GM18526 (cell line): ENCODE results near the gene GDPD5.

Source experiments
- POLR2A ChIP-seq: IDR thresholded peaks from 3 replicates; pipeline ENCODE4 v1.6.1; 2011; ENCODE audit not compliant: insufficient read length; ENCODE audit errors: extremely low read depth

Gene GDPD5

DNA sequence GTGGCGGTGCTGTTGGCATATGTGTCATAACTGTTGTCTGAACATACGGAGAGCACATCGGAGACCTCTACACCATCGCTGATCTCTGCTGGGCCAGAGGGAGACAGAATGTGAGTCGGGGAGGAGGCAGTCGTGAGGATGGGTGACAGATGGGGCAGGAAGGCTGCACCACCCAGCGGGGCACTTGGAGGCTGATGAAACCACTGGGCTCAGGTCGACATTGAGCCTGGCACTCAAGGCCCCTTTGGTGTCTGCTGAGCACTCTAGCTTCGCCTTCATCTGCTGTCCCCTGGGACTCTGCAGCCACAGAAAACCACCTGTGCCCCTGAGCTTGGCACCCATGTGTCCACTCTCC lies 90.2 kb downstream of the GDPD5 start:
- no peak for TF ChIP-seq POLR2A

GRCh38 chr11:75434886-75435570 lies 90.7 kb downstream of the GDPD5 start:
- TF ChIP-seq POLR2A: no peak

DNA sequence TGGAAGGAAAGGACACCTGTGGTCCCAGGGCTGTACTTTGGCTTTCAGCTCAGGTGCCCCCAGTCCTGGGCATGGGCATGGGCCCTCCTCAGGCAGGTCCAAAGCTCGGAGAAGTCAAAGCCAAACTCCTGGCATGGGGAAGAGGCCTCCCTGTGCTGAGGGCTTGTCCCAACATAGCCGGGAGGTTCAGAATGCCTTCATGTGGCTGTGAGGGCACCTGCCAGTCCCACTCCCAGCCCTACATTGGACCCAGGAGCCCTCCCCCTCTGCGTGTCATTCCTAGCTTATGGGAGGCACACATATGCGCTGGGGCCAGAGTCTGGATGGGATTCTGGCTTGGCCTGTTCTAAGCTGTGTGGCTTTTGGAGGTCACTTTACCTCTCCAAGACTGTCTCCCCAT lies 91.7 kb downstream of the GDPD5 start:
- no peak for TF ChIP-seq POLR2A

- TF ChIP-seq POLR2A: no peak
Measured at GRCh38 chr11:75433443-75433842, 92.3 kb downstream of the GDPD5 start.

DNA sequence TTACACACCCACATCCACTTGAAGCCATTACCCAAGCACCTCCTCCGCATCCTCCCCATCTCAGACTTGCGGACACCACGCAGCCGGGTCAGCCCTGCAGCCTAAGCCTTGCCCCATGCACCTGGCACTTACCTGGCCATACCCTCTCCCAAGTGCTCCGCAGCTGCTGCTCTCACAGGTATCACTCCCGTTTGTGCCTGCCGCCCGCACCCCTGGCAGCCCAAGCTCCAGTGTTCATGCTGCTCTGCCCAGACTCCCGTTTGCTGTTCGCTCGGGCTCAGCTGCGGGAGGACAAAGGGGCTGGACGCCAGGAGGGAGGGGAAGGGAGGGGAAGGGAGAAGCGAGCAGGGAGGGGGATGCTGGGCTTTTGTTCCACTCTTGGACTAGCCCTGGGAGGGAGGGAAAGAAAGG lies 92.8 kb downstream of the GDPD5 start, which contains the start of gene KLHL35:
Gene KLHL35, minus strand, starts transcription at position 293 of the 411 bp plus-strand sequence. CDS start 2,574 bp downstream, outside the sequence.
- no peak for TF ChIP-seq POLR2A

DNA sequence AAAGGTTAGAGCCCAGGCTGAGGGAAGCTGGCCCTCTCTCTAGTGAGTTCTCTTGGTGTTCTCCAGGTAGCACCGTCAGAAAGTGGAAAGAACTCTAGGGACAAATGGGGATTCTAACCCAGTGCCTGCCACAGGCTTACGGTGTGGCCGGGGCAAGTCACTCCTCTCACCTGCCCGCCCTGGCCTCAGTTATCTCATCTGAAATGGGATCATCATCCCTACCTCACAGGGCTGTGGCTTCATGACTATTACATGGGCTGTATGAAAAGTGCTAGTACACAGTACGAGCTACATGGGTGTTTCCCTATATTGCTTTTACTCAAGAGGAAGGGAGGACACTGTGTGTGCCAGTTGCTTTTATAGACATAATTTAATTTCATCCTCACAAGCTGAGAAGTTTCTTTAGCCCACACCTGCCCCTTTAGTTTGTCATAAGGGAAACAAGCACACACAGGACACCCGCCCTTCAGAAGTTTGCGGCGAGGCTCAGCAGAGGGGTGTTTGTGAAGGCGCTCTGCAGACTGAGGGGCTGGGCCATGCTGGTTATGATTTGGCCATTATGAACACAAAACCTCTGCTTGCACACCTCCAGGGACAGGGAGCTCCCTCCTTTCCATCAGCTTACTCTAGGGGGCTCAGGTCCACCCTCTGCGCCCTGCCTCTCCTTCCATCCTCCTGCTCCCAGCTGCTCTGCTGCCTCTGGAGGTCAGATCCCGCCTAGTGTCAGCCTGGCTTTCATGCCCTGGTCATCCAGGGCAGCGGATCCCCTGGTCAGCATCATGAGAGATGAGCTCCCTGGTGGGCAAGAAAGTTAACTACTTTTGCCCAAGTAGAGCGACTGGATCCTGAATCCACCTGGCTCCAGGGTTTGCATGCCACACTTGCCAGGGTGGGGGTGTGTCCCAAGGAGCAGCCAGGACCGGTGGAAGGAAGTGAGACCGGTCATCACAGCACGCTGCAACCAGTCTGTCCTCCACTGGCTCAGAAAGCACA lies 93.9 kb downstream of the GDPD5 start:
- no peak for TF ChIP-seq POLR2A

DNA sequence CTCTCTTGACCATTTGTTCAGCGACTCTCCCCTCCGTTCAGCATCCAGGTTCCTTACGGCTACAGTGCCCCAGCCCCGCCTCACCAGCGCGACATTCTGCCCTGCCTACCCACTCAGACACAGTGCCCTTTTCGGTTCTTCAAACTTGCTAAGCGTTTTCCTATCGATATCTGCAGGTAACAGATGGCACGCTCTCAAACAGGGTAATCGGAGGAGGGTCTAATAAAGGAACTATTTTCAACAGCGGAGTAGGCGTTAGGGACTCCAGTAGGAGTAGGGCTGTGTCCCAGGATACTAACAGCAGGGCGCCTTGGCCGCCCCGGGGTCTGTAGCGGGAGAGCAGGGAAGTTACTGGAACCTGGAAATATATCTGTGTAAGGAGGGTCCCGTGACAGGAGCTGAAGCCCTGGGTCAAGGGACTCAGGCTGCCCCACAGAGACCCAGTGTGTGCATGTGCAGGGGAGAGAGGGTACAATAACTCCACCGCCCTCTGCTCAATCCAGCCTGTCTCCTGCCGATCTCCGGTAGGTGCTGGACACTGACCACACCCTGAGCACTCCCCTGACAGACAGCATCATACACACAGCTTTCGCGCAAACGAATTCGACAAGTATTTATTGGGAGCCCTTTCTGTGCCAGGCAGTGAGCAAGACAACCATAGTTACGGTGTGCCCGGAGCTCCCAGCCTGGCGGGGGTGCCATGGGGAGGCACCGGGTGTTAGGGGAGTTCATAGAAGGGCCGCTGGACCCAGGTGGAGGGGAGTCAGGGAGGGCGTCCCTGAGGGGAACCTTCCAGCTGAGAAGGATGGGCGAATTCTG lies 94.8 kb downstream of the GDPD5 start:
- TF ChIP-seq POLR2A: no peak

DNA sequence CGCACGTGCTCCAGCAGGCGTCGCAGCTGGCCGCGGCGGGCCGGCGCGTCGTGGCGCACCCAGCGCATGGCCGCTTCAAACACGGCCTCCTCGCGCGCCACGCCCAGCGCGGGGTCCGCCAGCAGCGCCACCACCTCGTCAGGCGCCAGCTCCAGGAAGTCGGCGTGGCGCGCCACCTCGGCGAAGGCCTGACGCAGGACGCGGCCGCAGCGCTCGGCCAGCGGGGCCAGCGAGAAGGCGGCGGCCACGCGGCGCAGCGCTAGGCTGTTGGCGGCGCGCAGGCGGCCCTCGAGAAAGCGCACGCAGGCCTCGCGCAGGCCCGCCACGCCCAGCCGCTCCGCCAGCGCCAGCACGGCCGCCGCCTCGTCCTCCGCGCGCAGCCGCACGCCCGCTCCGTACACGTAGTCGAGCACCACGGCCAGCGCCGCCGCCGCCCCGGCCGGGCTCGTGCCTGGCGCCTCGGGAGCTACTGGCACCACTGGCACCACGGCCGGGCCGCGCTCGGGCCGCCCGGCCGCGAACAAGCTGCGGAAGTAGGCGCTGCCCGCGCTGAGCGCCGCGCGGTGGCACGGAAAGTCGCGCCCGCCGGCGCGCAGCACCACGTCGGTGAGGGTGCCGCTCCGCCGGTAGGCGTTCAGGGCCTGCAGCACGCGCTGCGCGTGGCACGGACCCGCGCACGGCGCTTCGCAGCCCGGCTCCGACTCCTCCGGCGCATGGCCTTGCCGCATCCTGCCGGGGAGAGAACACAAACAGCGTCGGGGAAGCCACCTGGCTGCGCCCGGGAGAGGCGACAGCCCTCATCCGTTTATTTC lies 95.6 kb downstream of the GDPD5 start:
- peak; percentile 17 for TF ChIP-seq POLR2A

DNA sequence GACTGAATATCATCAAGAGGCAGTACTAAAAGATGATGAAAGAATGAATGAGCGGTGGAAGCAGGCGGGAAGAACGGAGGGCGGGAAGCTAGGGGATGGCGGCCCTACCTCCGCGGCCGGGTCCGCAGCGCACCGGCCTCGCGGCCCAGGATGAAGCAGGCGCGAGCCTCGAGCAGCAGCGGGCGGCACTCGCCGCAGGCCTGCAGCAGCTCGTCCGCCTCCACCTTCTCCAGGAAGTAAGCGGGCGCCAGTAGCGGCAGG lies 96.2 kb downstream of the GDPD5 start:
- no peak for TF ChIP-seq POLR2A

DNA sequence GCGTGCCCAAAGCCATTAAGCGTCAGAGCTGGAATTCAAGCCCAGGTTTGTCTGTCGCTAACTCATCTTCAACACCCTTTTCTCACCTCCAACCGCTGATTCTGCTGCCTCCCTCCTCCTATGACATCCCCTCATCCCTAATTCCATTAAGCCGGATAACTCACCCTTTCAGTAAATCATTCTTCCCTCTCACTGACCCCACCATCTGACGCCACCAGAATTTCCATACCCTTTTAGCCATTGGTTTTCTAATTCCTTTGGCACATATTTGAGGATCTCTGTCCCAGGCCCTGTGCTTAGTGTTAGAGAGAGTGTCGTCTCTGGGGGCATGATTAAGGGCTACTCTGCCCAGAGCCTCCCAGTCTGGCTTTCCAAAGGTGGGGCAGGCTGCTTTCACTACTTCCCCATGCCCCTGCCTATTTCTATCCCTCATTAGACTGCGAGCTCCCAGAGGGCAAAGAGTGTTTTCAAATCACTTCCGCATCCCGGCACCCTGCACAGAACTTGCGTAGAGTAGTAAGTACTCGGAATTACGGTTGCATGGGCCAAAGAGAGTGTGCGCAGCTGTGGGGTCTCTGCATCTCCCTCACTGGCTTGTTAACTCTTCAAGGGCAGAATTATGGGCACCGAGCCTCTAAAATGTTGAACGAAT lies 96.6 kb downstream of the GDPD5 start:
- TF ChIP-seq POLR2A: no peak

DNA sequence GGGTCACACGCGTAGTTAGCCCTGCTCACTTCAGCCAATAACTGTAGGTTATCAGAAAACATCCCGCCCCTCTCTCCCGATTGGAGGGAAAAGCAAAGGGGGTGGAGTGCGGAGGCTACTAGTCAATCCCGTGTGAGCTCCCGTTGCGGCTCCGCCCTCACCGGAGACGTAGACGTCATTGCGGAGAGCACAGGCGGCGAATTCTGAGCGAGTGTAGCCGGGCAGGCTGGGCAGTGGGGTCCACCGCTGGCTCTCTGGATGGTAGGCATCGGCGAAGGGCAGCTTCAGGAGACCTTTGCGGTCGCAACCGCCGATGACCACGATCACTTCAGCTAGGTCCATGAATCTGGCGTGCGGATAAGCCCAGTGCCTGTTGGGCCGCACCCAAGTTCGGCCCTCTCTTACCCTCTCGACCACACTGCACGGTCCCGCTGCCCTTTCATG lies 97.4 kb downstream of the GDPD5 start:
- no peak for TF ChIP-seq POLR2A

GRCh38 chr11:75427181-75427580 lies 98.6 kb downstream of the GDPD5 start:
- TF ChIP-seq POLR2A: no peak

GRCh38 chr11:75426720-75427086 lies 99.0 kb downstream of the GDPD5 start:
- TF ChIP-seq POLR2A: no peak

DNA sequence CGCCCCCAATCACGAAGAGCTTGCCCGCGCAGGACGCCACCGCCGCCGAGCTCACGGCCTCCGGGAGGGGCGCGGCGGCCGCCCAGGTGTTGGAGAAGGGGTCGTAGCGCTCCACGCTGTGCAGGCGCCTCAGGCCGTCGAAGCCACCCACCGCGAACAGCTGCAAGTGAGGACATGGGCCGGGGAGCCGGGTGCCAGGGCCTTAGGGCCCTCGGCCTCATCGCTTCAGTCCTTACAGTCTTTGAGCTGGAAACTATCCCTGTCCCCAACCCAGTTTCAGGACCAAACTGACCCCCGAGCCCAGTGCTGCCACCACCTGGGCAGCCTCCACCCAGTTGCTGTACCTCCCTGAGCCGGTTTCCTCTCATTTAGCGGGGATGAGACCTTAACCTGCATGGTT lies 100.3 kb downstream of the GDPD5 start:
- TF ChIP-seq POLR2A: no peak
